IMR-90 (cell line): ENCODE results near the gene SLC27A6. TPM values are rescaled to one million over a fixed set of nuclear protein-coding genes. Genes with fewer than 3 reads are reported as not detected.

Experiments used
- ATAC-seq: fragments of 200-7000 bp; cut with Tn5 transposase; 2 replicates; pipeline ENCODE4 v1.9.1; 2020; ENCODE audit warnings: low read depth, mild to moderate bottlenecking, moderate library complexity
- BruUV-seq: library from RNA; stranded (reverse); fragments of 400-500 nt; replicated peaks from 2 replicates; lab custom pipeline; 2021; lab: Mats Ljungman, UMichigan
- CTCF ChIA-PET: fragments of 300-600 bp; formaldehyde crosslinking; extraction: SDS; loops from one replicate; lab custom pipeline; 2021; ENCODE audit warnings: antibody characterized with exemption; lab: Yijun Ruan, JAX
- POLR2A ChIA-PET: fragments of 300-600 bp; sonication (Branson Sonifier 250); formaldehyde crosslinking; loops from one replicate; lab custom pipeline; 2022; ENCODE audit warnings: antibody characterized with exemption; ENCODE audit not compliant: unreplicated experiment; lab: Charles Lee
- DNase-seq: peaks from one replicate; pipeline ENCODE4 v3.0.0; 2013
- H2AFZ ChIP-seq: replicated peaks from 2 replicates; pipeline ENCODE3; 2013; ENCODE audit warnings: low read length, mild to moderate bottlenecking; ENCODE audit not compliant: poor library complexity
- H2AK5ac ChIP-seq: 2 replicates; pipeline ENCODE4 v1.6.1; 2013; ENCODE audit warnings: low read depth, low read length, inconsistent platforms
- H2AK9ac ChIP-seq: replicated peaks from 2 replicates; pipeline ENCODE3; 2013; ENCODE audit warnings: mild to moderate bottlenecking, low read depth, low read length, moderate library complexity; ENCODE audit not compliant: poor library complexity
- H2BK120ac ChIP-seq: 2 replicates; pipeline ENCODE4 v1.6.1; 2013; ENCODE audit warnings: low read depth, low read length, inconsistent platforms
- H2BK15ac ChIP-seq: 3 replicates; pipeline ENCODE4 v1.6.1; 2013; ENCODE audit warnings: low read depth, low read length, inconsistent platforms
- H2BK20ac ChIP-seq: 2 replicates; pipeline ENCODE4 v1.6.1; 2013; ENCODE audit warnings: low read depth, mild to moderate bottlenecking, inconsistent platforms, low read length, moderate library complexity
- H2BK5ac ChIP-seq: 2 replicates; pipeline ENCODE4 v1.6.1; 2013; ENCODE audit warnings: mild to moderate bottlenecking, low read depth, low read length, inconsistent platforms; ENCODE audit not compliant: poor library complexity, severe bottlenecking
- H3K14ac ChIP-seq: replicated peaks from 2 replicates; pipeline ENCODE4 v1.6.1; 2013; ENCODE audit warnings: low read depth, low read length, inconsistent platforms
- H3K18ac ChIP-seq: 2 replicates; pipeline ENCODE4 v1.6.1; 2013; ENCODE audit warnings: low read depth, low read length, control low read depth
- H3K23ac ChIP-seq: 2 replicates; pipeline ENCODE4 v1.6.1; 2013; ENCODE audit warnings: low read depth, low read length, inconsistent platforms
- H3K27ac ChIP-seq: 2 replicates; pipeline ENCODE4 v1.5.1; 2013; ENCODE audit warnings: mild to moderate bottlenecking, control low read depth, low read length; ENCODE audit not compliant: insufficient read depth
- H3K27me3 ChIP-seq: 2 replicates; pipeline ENCODE4 v1.6.1; 2013; ENCODE audit warnings: low read length; ENCODE audit not compliant: control insufficient read depth, insufficient read depth
- H3K36me3 ChIP-seq: 2 replicates; pipeline ENCODE4 v1.6.1; 2013; ENCODE audit warnings: low read length, mixed read lengths; ENCODE audit not compliant: control insufficient read depth, insufficient read depth
- H3K4ac ChIP-seq: 2 replicates; pipeline ENCODE4 v1.6.1; 2013; ENCODE audit warnings: low read depth, low read length, inconsistent platforms
- H3K4me1 ChIP-seq: 2 replicates; pipeline ENCODE4 v1.6.1; 2013; ENCODE audit warnings: low read length, mixed read lengths; ENCODE audit not compliant: control insufficient read depth, insufficient read depth
- H3K4me2 ChIP-seq: 2 replicates; pipeline ENCODE4 v1.6.1; 2013; ENCODE audit warnings: low read depth, mild to moderate bottlenecking, control low read depth, low read length, moderate library complexity
- H3K4me3 ChIP-seq: 2 replicates; pipeline ENCODE4 v1.5.1; 2013; ENCODE audit warnings: low read depth, mild to moderate bottlenecking, control low read depth, low read length, moderate library complexity; ENCODE audit not compliant: insufficient read depth
- H3K56ac ChIP-seq: 2 replicates; pipeline ENCODE4 v1.6.1; 2013; ENCODE audit warnings: low read length, inconsistent platforms; ENCODE audit not compliant: insufficient read depth; ENCODE audit errors: extremely low read depth
- H3K79me1 ChIP-seq, 2 experiments: 2 replicates each; pipeline ENCODE4 v1.6.1; 2013; ENCODE audit warnings: low read length in 2 of 2, inconsistent platforms in 1 of 2, low read depth in 1 of 2
- H3K9ac ChIP-seq: 2 replicates; pipeline ENCODE4 v1.6.1; 2013; ENCODE audit warnings: low read depth, low read length, control low read depth
- H3K9me1 ChIP-seq: 2 replicates; pipeline ENCODE4 v1.6.1; 2013; ENCODE audit warnings: low read length, inconsistent platforms; ENCODE audit not compliant: insufficient read depth
- H3K9me3 ChIP-seq: 2 replicates; pipeline ENCODE4 v1.6.1; 2013; ENCODE audit warnings: low read length; ENCODE audit not compliant: control insufficient read depth, insufficient read depth
- H4K20me1 ChIP-seq: 2 replicates; pipeline ENCODE4 v1.6.1; 2013; ENCODE audit warnings: low read length, inconsistent platforms; ENCODE audit not compliant: insufficient read depth
- H4K5ac ChIP-seq: 2 replicates; pipeline ENCODE4 v1.6.1; 2013; ENCODE audit warnings: mild to moderate bottlenecking, low read depth, low read length, control low read depth
- H4K8ac ChIP-seq, 2 experiments: 2 replicates each; pipeline ENCODE4 v1.6.1; 2013; ENCODE audit warnings: low read depth in 2 of 2, low read length in 2 of 2, control low read depth in 1 of 2, inconsistent platforms in 1 of 2
- H4K91ac ChIP-seq: 2 replicates; pipeline ENCODE4 v1.6.1; 2013; ENCODE audit warnings: low read depth, low read length, inconsistent platforms; ENCODE audit not compliant: insufficient read depth
- BHLHE40 ChIP-seq: fragments of 150-350 bp; IDR thresholded peaks from 2 replicates; pipeline ENCODE4 v1.6.1; 2016; ENCODE audit warnings: mild to moderate bottlenecking, low read depth, low read length
- CEBPB ChIP-seq: IDR thresholded peaks from 2 replicates; pipeline ENCODE4 v1.6.1; 2012; ENCODE audit warnings: low read depth, low read length, improper control_type of control experiment
- CHD1 ChIP-seq: IDR thresholded peaks from 2 replicates; pipeline ENCODE4 v1.6.1; 2012; ENCODE audit warnings: low read depth, low read length, improper control_type of control experiment
- CTCF ChIP-seq: conservative IDR thresholded peaks from 2 replicates; pipeline ENCODE4 v1.5.1; 2012; ENCODE audit warnings: mild to moderate bottlenecking, low read depth, low read length, improper control_type of control experiment
- ELK1 ChIP-seq: fragments of 150-350 bp; IDR thresholded peaks from 2 replicates; pipeline ENCODE4 v1.6.1; 2016; ENCODE audit warnings: low read depth, mild to moderate bottlenecking, low read length, moderate library complexity, borderline replicate concordance
- FOS ChIP-seq: fragments of 150-350 bp; IDR thresholded peaks from 2 replicates; pipeline ENCODE4 v1.6.1; 2016; ENCODE audit warnings: low read depth, low read length
- MAFK ChIP-seq: IDR thresholded peaks from 2 replicates; pipeline ENCODE4 v1.6.1; 2012; ENCODE audit warnings: low read depth, low read length, improper control_type of control experiment
- MAZ ChIP-seq: IDR thresholded peaks from 2 replicates; pipeline ENCODE4 v1.6.1; 2012; ENCODE audit warnings: low read depth, mild to moderate bottlenecking, low read length, improper control_type of control experiment, moderate library complexity, borderline replicate concordance
- MXI1 ChIP-seq: IDR thresholded peaks from 2 replicates; pipeline ENCODE4 v1.6.1; 2012; ENCODE audit warnings: low read depth, mild to moderate bottlenecking, low read length, moderate library complexity, borderline replicate concordance
- NFE2L2 ChIP-seq: fragments of 150-350 bp; IDR thresholded peaks from 2 replicates; pipeline ENCODE4 v1.6.1; 2016; ENCODE audit warnings: low read depth, mild to moderate bottlenecking, low read length
- POLR2A ChIP-seq: IDR thresholded peaks from 2 replicates; pipeline ENCODE4 v1.6.1; 2012; ENCODE audit warnings: mild to moderate bottlenecking, low read depth, low read length
- RAD21 ChIP-seq: IDR thresholded peaks from 2 replicates; pipeline ENCODE4 v1.6.1; 2012; ENCODE audit warnings: low read length, improper control_type of control experiment
- RCOR1 ChIP-seq: IDR thresholded peaks from 2 replicates; pipeline ENCODE4 v1.6.1; 2012; ENCODE audit warnings: mild to moderate bottlenecking, low read length, improper control_type of control experiment; ENCODE audit not compliant: insufficient replicate concordance
- RFX5 ChIP-seq: IDR thresholded peaks from 2 replicates; pipeline ENCODE4 v1.8.0; 2012; ENCODE audit warnings: low read depth, mild to moderate bottlenecking, low read length, moderate library complexity
- WGBS, 2 experiments: methylation state at CpG; one replicate each; pipeline versions ENCODE4 v1.1.5 to v1.1.7; 2013; ENCODE audit warnings: missing lambda C conversion rate in 2 of 2; ENCODE audit not compliant: insufficient read length in 1 of 2; ENCODE audit errors: extremely low coverage in 2 of 2; 5-methylcytosine and 5-hydroxymethylcytosine counted together
- dilution Hi-C: fragments of 300-500 bp; cut with HindIII; formaldehyde crosslinking; loops from one replicate; pipeline ENCODE4 v1.14.3; 2018; ENCODE audit warnings: low sequenced_read_pairs; ENCODE audit not compliant: unreplicated experiment
- in situ Hi-C: fragments of 300-500 bp; cut with MboI; formaldehyde crosslinking; loops from 3 replicates; pipeline ENCODE4 v1.14.3; 2019; ENCODE audit warnings: low sequenced_read_pairs, inconsistent platforms, mixed read lengths
- intact Hi-C: fragments of 100-400 bp; cut with micrococcal nuclease; formaldehyde crosslinking; loops from 2 replicates; pipeline ENCODE4 v1.10.0; 2022
- polyA plus RNA-seq, 3 experiments: library from polyadenylated mRNA; depleted of rRNA; stranded (reverse); fragments of >200 nt; gene quantifications; 2 replicates each; pipeline ENCODE4 v1.2.3, GENCODE V29; 2012; ENCODE audit warnings: low replicate concordance in 1 of 3
- total RNA-seq: library from RNA; depleted of rRNA; stranded (reverse); fragments of >200 nt; gene quantifications from 2 replicates; pipeline ENCODE4 v1.2.3, GENCODE V29; 2012
- TF ChIP-seq, protein P1 (sequence below): fragments of 150-350 bp; IDR thresholded peaks from 2 replicates; pipeline ENCODE4 v1.6.1; 2017; ENCODE audit warnings: mild to moderate bottlenecking, antibody characterized with exemption, low read length, low read depth

SLC27A6 gene
- total and polyA plus RNA-seq, 2 of the 4 experiments (the other 2 are of a cell fraction), result under 0.01 to 0.02 TPM

GRCh38 chr5:129022599-129022998 is 57.3 kb downstream of the SLC27A6 start:
- Histone ChIP-seq H2AK9ac (no peak overlapping the region), H3K79me1 (no peaks in the 10 kb centered on the region), H2AK5ac (no peak overlapping the region), H2BK15ac (no peak overlapping the region), H2BK20ac (no peak overlapping the region), H2BK5ac (no peak overlapping the region), H3K4ac (no peak overlapping the region), H3K18ac (no peak overlapping the region), H3K4me3 (no peak overlapping the region), H4K91ac (no peak overlapping the region), H3K4me2 (no peak overlapping the region), H2BK120ac (no peak overlapping the region), H3K23ac (no peak overlapping the region), H3K27me3 (no peaks in the 10 kb centered on the region; the same call in 1 of the 2 replicates), H3K9me1 (no peaks in the 10 kb centered on the region), H4K5ac (no peak overlapping the region), H2AFZ (no peak overlapping the region), H3K9me3 (no peaks in the 10 kb centered on the region), H3K9ac (no peak overlapping the region), H3K36me3 (no peaks in the 10 kb centered on the region), H3K27ac (no peak overlapping the region), H3K14ac (no peak overlapping the region), H4K8ac (no peak overlapping the region), H4K20me1 (no peaks in the 10 kb centered on the region), H3K4me1 (no peaks in the 10 kb centered on the region), H3K56ac (no peak overlapping the region)
- ATAC-seq (no peak), DNase-seq (no peak)
- intact Hi-C loops, result no loop called here
- POLR2A ChIA-PET, result no interaction called here
- CTCF ChIA-PET, result no interaction called here
- in situ Hi-C loops, result loop anchor here (25.0 kb wide), 1 partner anchor 110 kb away; no protein-coding TSS in a partner anchor
- TF ChIP-seq MXI1, result no peak
- no peak for TF ChIP-seq BHLHE40
- no peak for TF ChIP-seq MAZ
- no peak for TF ChIP-seq NFE2L2
- TF ChIP-seq CTCF, result no peak
- no peak for TF ChIP-seq CHD1
- TF ChIP-seq, protein P1, sequence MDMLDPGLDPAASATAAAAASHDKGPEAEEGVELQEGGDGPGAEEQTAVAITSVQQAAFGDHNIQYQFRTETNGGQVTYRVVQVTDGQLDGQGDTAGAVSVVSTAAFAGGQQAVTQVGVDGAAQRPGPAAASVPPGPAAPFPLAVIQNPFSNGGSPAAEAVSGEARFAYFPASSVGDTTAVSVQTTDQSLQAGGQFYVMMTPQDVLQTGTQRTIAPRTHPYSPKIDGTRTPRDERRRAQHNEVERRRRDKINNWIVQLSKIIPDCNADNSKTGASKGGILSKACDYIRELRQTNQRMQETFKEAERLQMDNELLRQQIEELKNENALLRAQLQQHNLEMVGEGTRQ, result no peak
- TF ChIP-seq POLR2A, result no peak
- no peak for TF ChIP-seq FOS
- TF ChIP-seq RFX5, result no peak
- no peak for TF ChIP-seq MAFK
- no peak for TF ChIP-seq RAD21
- TF ChIP-seq RCOR1, result no peak
- TF ChIP-seq CEBPB, result no peak
- TF ChIP-seq ELK1, result no peak
- BruUV-seq, result no TSS peak
- dilution Hi-C loops, result no loop called here
- no CpG with 5 or more reads among the region's 2 CpGs for WGBS, 2 experiments
